Inferior parietal cortex (tissue), 1 donor: Measurements from ENCODE around the gene TIMP3.

Source experiments
- DNase-seq: peaks from one replicate; pipeline ENCODE4 v3.0.0-alpha.2; 2016; ENCODE audit errors: extremely low spot score

Gene TIMP3

GRCh38 chr22:32829451-32829851 is 27.9 kb downstream of the TIMP3 start:
- no peak for DNase-seq

GRCh38 chr22:32830473-32830872 is 29.0 kb downstream of the TIMP3 start:
- no peak for DNase-seq

- DNase-seq = no peak
Observed at GRCh38 chr22:32830957-32831356, 29.5 kb downstream of the TIMP3 start.

- no peak for DNase-seq
Observed at GRCh38 chr22:32831584-32831983, 30.1 kb downstream of the TIMP3 start.

- DNase-seq = no peak
Observed at GRCh38 chr22:32832174-32832573, 30.7 kb downstream of the TIMP3 start.

GRCh38 chr22:32836280-32837123 is 35.0 kb downstream of the TIMP3 start:
- no peak for DNase-seq

GRCh38 chr22:32837142-32837541 is 35.6 kb downstream of the TIMP3 start:
- no peak for DNase-seq

- no peak for DNase-seq
Observed at GRCh38 chr22:32837803-32838202, 36.3 kb downstream of the TIMP3 start.

- DNase-seq = no peak
Observed at GRCh38 chr22:32839831-32840584, 38.5 kb downstream of the TIMP3 start.

GRCh38 chr22:32841175-32841574 is 39.7 kb downstream of the TIMP3 start:
- no peak for DNase-seq

- no peak for DNase-seq
Observed at GRCh38 chr22:32842486-32842885, 41.0 kb downstream of the TIMP3 start.

GRCh38 chr22:32843300-32843699 is 41.8 kb downstream of the TIMP3 start:
- DNase-seq = no peak

- no peak for DNase-seq
Observed at GRCh38 chr22:32844251-32844650, 42.7 kb downstream of the TIMP3 start.

- DNase-seq = no peak
Observed at GRCh38 chr22:32846780-32847491, 45.4 kb downstream of the TIMP3 start.

GRCh38 chr22:32848226-32848625 is 46.7 kb downstream of the TIMP3 start:
- DNase-seq = no peak

GRCh38 chr22:32849501-32849900 is 48.0 kb downstream of the TIMP3 start:
- DNase-seq = no peak

- no peak for DNase-seq
Observed at GRCh38 chr22:32850157-32850556, 48.7 kb downstream of the TIMP3 start.

- peak; percentile 67 for DNase-seq
Observed at GRCh38 chr22:32850591-32851517, 49.3 kb downstream of the TIMP3 start.

- no peak for DNase-seq
Observed at GRCh38 chr22:32852395-32853251, 51.1 kb downstream of the TIMP3 start.

- no peak for DNase-seq
Observed at GRCh38 chr22:32853662-32854061, 52.2 kb downstream of the TIMP3 start.
